ENCODE data around the gene SARS2.

The SARS2 gene

GRCh38 chr19:38917516-38917915, 13.0 kb downstream of the SARS2 start:
- no peak for FAIRE-seq

DNA sequence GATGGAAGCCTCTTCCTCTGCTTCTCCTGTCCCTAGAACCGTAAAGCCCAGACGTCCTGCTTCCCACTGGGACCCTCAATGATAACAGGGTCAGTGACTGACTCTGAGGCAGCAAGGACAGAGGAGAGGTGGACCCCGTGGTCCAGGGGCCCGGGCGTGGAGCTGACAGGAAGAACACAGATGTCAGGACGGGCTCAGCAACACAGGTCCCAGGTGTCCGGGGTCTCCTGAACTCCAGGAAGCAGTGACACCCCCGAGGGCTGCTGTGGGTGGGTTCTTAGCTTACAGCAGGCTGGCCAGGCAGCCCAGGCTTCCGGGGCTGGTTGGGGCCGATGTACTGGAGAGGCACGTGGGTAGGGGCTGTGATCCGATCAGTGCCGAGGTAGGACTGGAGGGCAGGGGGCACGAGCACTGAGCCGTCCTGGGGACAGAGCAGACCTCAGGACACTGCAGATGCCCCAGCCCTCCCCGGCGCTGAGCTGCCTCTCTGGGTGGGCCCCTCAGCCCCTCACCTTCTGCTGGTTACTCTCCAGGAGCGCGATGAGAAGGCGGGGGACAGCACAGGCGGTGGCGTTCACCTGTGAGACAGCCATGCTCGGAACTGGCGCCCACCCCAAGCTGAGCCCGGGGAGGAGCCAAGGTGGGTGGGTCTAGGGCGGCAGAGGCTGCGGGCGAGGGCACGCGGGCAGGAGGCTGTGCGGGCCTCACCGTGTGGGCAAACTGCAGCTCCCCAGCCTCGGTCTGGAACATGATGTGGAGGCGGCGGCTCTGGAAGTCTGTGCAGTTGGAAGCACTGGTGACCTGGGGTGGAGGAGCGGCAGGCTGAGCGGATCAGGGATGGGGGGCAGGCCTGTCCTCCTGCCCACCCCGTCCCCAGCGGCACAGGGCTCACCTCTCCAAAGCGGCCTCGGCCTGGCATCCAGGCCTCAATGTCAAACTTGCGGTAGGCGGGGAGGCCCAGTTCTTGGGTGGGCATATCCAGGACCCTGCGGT, 14.9 kb downstream of the SARS2 start:
- no peak for FAIRE-seq

GRCh38 chr19:38913958-38914357, 16.6 kb downstream of the SARS2 start:
- no peak for FAIRE-seq

DNA sequence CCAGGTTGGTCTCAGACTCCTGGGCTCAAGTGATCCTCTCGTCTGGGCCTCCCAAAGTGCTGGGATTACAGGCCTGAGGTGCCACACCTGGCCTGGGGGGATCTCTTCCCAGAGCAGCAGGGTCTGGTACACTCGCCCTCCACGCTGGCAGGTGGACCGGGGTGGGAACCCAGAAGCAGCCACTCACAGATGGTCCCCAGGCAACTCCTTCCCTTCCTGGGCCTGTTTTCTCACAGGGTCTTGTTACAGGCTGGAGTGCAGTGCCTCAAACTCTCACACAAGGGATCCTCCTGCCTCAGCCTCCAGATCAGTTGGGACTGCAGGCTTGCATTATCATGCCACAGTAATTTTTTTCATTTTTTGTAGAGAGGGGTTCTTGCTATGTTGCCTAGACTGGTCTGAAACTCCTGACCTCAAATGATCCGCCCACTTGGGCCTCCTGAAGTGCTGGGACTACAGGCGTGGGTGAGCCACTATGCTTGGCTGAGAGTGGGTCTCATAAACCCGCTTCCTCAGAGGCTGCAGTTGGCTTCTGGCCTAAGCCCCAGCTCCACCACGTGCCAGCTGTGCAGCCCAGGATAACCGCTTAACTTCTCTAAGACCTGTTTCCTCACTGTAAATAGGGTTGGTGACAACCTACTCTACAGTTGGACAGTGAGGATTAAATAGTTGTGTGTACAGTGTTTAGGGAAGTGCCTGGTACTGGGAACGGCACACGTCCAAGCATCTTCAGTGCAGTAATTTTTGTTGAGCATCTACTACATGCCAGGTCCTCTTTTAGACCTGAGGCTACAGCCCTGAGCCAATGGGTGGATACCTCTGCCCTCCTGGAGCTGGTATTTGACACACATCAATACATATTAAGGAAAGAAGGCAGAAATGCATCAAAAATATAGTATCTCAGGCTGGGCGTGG, 17.7 kb downstream of the SARS2 start:
- FAIRE-seq = no peak

DNA sequence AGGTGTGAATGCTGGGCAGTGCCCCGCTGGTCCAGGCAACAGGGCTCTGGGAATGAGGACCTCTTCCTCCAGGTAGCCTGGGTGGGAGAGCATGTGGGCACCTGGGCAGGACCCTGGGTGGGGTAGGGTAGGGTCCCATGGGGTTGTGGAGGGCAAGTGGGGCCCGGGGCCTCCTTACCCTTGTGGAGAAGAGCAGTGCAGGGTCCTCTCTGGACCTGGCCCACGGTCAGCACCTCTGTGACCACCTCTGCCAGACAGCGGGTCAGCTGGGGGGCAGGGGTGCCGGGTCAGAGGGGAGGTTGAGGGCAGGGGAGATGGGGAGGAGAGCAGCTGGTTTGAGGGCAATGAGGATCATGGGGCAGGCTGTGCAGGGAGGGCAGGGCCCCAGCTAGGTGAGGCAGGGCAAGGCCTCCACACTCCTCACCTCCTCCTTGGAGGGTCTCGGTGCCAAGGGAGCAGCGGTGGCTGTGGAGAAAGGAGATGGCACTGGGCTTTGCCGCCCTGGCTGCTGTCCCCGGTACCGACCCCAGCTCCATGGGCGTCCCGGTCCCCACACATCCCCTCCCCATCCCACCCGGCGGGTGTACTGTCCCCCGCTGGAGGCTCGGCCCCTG, 19.1 kb downstream of the SARS2 start:
- no peak for FAIRE-seq

DNA sequence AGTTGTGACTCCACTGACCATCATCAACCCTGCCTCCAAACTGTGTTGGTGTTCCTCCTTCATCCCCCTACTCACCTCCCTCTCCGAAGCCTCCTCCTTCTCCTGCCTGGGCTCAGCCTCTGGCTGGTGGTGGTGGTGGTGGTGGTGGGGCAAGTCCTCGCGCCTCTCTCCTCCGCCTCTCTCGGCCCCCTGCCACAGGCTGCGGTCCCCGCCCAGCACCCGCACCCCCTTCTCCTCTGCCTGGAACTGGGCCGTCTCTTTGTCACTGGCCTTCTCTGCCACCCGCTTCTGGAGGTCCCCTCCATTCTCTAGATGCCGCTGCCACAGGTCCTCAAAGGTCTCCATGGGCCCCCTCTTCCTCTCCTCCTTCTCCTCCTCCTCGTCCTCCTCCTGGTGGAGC, 20.1 kb downstream of the SARS2 start:
- FAIRE-seq = no peak

DNA sequence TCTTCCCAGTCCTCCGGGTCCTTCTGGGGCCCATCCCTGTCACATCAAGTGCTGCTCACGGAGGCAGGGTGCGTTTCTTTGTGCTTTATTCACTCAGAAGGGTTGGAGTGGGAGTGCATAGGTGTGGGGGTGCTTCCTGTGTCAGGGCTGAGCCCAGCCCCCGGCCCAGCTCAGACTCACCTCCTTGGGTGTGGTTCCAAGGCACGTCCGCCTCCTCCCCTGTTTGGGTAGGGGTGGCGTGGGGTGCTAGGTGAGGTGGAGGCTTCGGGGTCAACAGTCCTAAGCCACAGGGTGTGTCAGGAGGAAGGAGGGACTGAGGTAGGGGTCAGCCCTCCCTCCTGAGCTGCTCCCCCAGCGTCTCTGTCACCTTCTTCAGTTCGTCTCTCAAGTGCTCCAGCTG, 21.7 kb downstream of the SARS2 start:
- FAIRE-seq = no peak

DNA sequence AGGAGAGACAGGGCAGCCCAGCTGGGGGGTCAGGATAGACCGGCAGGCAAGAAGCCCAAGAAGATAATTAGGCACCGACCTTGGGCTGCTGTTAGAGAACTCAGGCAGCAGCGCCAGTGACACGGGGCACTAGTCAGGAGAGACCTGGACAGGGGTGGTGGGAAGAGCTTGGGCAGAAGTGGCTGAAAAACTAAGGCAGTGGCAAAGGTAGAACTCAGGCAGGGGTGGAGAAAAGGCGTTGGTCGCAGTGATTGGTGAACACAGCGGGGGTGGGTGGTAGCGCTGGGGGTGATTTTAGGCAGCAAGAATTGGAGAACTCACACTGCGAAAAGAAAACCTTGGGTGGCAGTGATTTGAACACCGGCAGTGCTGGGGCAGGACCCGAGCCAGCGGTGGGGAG, 22.9 kb downstream of the SARS2 start:
- FAIRE-seq = no peak

DNA sequence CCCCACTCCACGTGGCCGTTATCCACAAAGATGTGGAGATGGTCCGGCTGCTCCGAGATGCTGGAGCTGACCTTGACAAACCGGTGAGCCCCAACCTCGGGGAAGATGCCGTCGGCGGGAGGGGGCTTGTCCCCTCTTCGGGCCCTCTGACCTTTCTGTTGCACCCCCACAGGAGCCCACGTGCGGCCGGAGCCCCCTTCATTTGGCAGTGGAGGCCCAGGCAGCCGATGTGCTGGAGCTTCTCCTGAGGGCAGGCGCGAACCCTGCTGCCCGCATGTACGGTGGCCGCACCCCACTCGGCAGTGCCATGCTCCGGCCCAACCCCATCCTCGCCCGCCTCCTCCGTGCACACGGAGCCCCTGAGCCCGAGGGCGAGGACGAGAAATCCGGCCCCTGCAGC, 23.3 kb downstream of the SARS2 start:
- FAIRE-seq = no peak

- no peak for FAIRE-seq
These were observed 24.9 kb downstream of the SARS2 start for GRCh38 chr19:38905620-38906019.

DNA sequence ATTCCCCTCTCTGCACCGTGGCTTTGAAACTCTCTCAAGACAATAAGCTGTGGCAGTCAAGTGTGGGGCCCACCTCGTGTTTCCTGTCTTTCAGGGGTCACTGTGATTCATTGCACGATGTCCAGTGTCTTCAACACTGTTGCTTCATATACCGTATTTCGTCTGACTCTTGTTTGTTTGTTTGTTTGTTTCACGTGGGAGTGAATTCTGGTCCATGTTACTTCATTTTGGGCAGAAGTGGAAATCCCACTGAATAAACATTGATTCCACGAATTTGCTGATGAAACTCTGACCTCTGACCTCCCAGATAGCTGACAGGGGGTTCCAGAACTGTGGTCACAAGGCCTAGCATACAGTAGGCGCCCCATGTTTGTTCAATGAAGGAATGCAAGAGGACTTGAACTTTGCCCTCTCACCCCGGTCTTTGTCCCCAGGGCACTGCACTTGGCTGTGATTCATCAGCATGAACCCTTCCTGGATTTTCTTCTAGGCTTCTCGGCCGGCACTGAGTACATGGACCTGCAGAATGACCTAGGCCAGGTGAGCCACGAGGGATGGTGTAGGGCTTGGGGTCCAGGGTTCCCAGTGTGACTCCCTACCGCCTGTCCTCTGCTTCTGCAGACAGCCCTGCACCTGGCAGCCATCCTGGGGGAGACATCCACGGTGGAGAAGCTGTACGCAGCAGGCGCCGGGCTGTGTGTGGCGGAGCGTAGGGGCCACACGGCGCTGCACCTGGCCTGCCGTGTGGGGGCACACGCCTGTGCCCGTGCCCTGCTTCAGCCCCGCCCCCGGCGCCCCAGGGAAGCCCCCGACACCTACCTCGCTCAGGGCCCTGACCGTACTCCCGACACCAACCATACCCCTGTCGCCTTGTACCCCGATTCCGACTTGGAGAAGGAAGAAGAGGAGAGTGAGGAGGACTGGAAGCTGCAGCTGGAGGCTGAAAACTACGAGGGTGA, 25.7 kb downstream of the SARS2 start:
- FAIRE-seq = no peak

GRCh38 chr19:38901683-38902082, 28.9 kb downstream of the SARS2 start:
- FAIRE-seq = no peak

GRCh38 chr19:38900743-38901190, 29.8 kb downstream of the SARS2 start:
- FAIRE-seq = no peak

- FAIRE-seq = peak; percentile 51
These were observed 30.3 kb downstream of the SARS2 start for GRCh38 chr19:38900202-38900629.

GRCh38 chr19:38899447-38900201, 30.9 kb downstream of the SARS2 start, which contains the start of the genes NFKBIB and SIRT2:
NFKBIB (plus strand) TSS chr19:38899969; CDS start chr19:38900033, 64 bp downstream.
SIRT2 (minus strand) TSS chr19:38899618; CDS start chr19:38899521, 97 bp downstream.
- FAIRE-seq = peak; percentile 96

- no peak for FAIRE-seq
These were observed 31.6 kb downstream of the SARS2 start for GRCh38 chr19:38898788-38899446.

- no peak for FAIRE-seq
These were observed 35.6 kb downstream of the SARS2 start for GRCh38 chr19:38894968-38895367.

DNA sequence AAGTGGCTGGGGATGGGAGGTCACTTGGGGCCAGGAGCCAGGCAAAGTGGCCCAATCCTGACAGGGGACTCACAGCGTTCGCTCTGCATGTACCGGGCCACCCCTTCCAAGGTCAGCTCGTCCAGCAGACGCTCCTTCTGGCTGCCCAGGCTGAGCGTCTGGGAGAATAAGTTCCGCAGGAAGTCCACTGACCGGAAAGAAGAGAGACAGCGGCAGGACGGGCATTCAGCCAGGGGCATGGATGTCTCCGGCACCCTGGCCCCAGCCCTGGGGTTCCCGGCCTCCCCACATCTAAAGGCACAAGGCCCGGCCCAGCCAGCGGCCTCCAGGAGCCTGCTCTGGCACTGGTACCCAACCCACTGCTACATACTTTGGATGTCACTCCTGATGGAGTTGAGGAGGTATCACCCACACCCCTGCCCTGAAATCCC, 37.2 kb downstream of the SARS2 start:
- no peak for FAIRE-seq

- FAIRE-seq = no peak
These were observed 37.7 kb downstream of the SARS2 start for GRCh38 chr19:38892841-38893240.

DNA sequence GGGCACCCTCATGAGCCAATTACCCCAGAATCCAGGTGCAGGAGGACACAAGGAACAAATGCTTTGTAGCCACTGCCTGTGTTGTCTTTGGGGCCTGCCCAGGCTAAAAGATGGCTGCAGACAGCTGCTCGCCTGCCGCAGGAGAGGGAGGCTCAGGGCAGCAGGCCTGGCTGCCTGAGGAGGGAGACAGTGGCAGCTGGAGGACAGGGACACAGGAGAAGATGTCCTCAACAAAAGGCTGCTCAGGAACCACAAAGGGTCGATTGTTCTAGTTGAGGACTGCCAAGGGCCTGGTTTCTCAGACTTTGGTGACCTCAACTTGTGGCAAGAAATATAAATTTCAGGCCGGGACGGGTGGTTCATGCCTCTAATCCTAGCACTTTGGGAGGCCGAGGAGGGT, 38.8 kb downstream of the SARS2 start:
- FAIRE-seq = no peak

Data from islet of Langerhans (tissue), 1 donor.